HCEC 1CT (cell line): Measurements from ENCODE around the gene PTPRT.

Experiments used
- DNase-seq: peaks from one replicate; pipeline ENCODE4 v3.0.0-alpha.2; 2017

The PTPRT gene

DNA sequence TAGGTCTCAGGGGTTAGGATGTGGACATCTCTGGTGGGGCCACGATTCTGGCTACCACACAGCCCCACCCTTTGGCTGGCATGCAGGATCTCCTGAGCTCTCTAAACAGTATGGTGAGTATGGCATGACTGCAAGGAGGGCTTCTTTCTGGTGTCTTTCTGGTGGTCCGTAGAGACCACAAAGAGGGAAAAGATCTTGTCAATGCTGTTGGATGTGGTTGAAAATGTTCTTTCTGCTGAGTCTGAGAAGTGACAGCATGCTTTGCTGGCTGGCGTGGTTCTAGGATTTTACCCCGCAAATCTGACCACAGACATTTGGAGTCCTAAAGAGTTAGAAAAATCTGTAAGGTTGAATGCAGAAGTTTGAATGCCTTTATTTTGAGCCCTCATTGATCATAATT lies 1096.7 kb downstream of the PTPRT start:
- no peak for DNase-seq

DNA sequence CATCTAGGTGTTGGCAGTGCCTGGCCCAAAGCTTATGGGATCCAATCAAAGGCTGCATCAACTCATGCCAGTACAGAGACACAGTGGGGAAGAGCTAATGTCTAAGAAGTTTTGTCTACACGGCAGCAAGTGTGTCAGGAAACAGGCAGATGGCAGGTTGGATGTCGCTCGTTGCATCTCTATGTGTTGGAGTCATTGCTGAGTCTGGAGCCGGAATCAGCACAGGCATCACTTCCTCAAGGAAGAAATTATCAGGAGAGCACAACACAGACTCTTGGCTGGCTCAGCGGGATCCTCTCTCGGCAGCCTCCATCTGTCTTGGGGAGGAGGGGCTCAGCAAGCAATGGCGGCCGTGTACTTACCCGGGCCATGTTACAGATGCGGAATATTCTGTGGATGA lies 1104.3 kb downstream of the PTPRT start:
- no peak for DNase-seq

GRCh38 chr20:42083280-42083679 lies 1106.4 kb downstream of the PTPRT start:
- DNase-seq = no peak

DNA sequence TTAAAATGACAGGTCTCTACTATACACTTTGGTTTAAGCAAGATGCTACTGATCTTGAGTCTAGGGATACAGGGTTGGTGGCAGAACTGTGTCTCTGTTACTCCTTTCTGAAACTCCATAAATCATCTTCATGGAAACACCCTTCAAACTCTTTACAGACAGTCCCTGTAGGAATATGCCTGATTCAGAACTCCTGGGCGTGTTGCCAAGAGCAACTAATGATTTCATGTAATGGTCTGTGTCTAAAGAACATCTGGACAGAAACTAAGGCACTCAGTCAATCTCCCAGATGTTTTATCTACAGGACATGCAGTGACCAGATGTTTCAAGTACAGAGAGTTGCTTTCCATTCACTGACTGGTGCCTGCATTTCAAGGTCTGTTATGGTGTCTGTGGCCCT lies 1107.1 kb downstream of the PTPRT start:
- DNase-seq = peak; percentile 1

DNA sequence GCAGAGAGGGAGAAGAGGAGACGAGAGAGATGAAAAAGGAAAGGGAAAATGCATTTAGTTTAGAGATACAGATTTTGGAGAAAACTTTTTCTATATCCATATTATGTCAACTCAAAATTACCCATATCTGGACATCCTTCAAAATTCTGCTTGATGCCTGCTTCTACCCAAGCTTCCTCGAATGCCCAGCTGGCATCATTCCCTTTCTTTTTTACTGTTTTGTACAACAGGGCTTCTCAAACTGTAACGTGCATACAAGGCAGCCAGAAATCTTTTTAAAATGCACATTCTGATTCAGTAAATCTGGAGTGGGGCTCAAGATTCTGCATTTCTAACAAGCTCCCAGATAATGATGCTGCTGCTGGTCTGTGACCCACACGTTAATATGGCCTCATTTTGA lies 1108.8 kb downstream of the PTPRT start:
- DNase-seq = no peak

GRCh38 chr20:42074944-42075343 lies 1114.8 kb downstream of the PTPRT start:
- DNase-seq = no peak

GRCh38 chr20:42067596-42067995 lies 1122.1 kb downstream of the PTPRT start:
- no peak for DNase-seq

DNA sequence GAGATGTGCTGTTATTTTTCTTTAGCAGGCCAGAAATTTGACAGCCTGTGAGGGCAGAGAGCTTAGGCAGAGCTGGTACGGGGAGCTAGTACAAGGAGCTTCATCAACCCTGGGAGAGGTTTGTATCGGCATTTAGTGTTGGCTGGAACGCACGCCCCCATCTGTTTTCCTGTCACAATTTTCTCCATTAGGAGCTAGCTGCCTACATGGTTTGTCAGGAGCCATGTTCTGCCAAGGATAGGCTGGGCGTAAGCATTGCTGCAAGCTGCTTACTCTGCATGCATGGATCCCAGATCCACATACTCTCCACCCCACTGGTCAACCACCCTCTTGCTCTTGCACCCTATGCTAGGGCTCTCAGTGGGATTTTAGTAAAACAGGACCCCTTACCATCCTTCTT lies 1122.5 kb downstream of the PTPRT start:
- no peak for DNase-seq

DNA sequence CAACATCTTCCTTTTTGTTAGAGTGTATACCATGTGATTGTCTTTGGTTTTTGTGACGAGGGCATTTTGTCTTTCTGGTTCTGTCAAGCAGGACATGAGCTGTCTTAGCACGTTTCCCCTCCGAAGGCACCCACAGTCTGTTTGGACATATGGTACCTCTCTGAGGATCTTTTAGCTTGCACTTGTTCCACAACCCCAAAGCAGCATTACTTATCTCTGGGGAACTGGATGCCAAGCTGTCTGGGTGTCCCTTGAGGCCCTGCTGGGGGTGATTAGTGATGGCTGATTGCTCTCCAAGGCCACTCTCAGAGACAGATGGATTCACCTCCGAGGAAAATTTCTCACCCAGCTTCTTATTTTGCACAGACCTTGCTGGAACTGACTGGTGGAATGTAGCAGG lies 1126.6 kb downstream of the PTPRT start:
- no peak for DNase-seq

GRCh38 chr20:42053350-42053749 lies 1136.4 kb downstream of the PTPRT start:
- no peak for DNase-seq

- no peak for DNase-seq
These were observed 1137.8 kb downstream of the PTPRT start for GRCh38 chr20:42051921-42052320.

- DNase-seq = no peak
These were observed 1143.2 kb downstream of the PTPRT start for GRCh38 chr20:42046371-42047085.

GRCh38 chr20:42043921-42044320 lies 1145.8 kb downstream of the PTPRT start:
- no peak for DNase-seq

- DNase-seq = no peak
These were observed 1148.6 kb downstream of the PTPRT start for GRCh38 chr20:42041000-42041565.

- no peak for DNase-seq
These were observed 1161.9 kb downstream of the PTPRT start for GRCh38 chr20:42027746-42028268.

GRCh38 chr20:42026599-42026998 lies 1163.1 kb downstream of the PTPRT start:
- DNase-seq = no peak

GRCh38 chr20:42024653-42025052 lies 1165.1 kb downstream of the PTPRT start:
- no peak for DNase-seq
